ENCODE data around the gene ZNF827. TPM values are rescaled to one million over a fixed set of nuclear protein-coding genes. Genes with fewer than 3 reads are reported as not detected.

ZNF827 gene
- total and polyA plus RNA-seq, 11 donors: 4.5 to 30.1 (median 18.1) TPM

- DNase-seq: no peak
- no peaks in the 10 kb centered on the region for H3K9me3 ChIP-seq
- intact Hi-C loops (cut with DNase I): no loop called here
- 97 to 98% (median 97%) methylated on average over 2 of the region's 2 CpGs for WGBS, 4 donors
- H3K4me1 ChIP-seq: peaks cover 0 to 17% (median 11%) of the 10 kb centered on the region in 12 donors
- no peak for ATAC-seq
- no peak overlapping the region for H3K27ac ChIP-seq
- no peak for TF ChIP-seq CTCF (IDR thresholded peaks at IDR 0.05)
- TF ChIP-seq POLR2A (IDR thresholded peaks at IDR 0.05): no peak
- peaks cover 0 to 9% (median 0%) of the 10 kb centered on the region in 9 donors for H3K36me3 ChIP-seq
- no peaks in the 10 kb centered on the region for H3K27me3 ChIP-seq
- no peak overlapping the region for H3K4me3 ChIP-seq
Observed at GRCh38 chr4:145818011-145818410, 120.6 kb downstream of the ZNF827 start.

DNA sequence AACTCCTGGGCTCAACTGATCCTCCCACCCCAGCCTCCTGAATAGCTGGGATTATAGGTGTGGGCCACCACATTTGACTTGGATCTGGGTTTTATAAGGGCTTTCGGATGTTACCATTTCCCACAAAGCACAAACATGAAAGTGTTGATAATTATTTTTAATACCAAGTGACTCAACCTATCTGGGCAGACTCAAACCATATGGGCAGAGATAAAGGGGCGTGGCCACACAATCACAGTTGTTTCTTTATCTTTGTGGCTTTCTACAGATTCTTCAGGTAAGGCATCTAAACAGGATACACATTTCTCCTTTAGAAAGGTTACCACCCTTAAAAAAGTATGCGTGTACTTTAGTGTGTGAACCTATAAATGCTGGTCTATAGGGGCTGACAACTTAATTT lies 122.5 kb downstream of the ZNF827 start:
- Histone ChIP-seq H3K27ac (no peak overlapping the region), H3K27me3 (no peaks in the 10 kb centered on the region), H3K9me3 (no peaks in the 10 kb centered on the region), H3K4me1 (peaks cover 0 to 17% (median 11%) of the 10 kb centered on the region in 12 donors), H3K36me3 (peaks cover 0 to 9% (median 0%) of the 10 kb centered on the region in 9 donors), H3K4me3 (no peak overlapping the region)
- DNase-seq (no peak), ATAC-seq (no peak)
- intact Hi-C loops (cut with DNase I): no loop called here
- TF ChIP-seq CTCF (IDR thresholded peaks at IDR 0.05) (no peak), POLR2A (IDR thresholded peaks at IDR 0.05) (no peak)
- WGBS, 4 donors: 97 to 99% (median 98%) methylated on average over 3 of the region's 3 CpGs

DNA sequence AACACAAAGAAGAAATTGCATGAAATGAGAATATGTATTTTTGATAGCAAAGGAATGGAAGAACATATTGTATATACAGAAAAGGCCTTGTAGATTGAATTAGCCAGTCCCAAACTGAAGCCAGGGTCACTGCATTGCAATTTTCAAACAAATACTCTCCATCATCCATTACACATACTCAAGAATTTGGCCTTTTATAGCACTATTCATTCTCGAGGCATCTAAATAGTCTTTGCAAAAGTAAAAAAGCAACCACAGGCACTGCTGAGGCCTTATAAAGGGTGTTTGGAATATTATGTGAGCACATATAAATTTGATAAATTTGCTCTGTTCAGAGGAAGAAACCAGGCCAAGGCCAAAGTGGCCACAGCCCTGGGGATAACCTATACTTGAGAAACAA lies 123.0 kb downstream of the ZNF827 start:
- Histone ChIP-seq H3K9me3 (peaks cover 0 to 2% (median 0%) of the 10 kb centered on the region in 12 donors), H3K27me3 (no peaks in the 10 kb centered on the region), H3K4me1 (peaks cover 0 to 17% (median 9%) of the 10 kb centered on the region in 12 donors), H3K27ac (no peak overlapping the region), H3K4me3 (no peak overlapping the region), H3K36me3 (peaks cover 0 to 9% (median 0%) of the 10 kb centered on the region in 9 donors)
- WGBS, 4 donors: 81 to 91% (median 88%) methylated on average over 1 of the region's 1 CpG
- intact Hi-C loops (cut with DNase I): no loop called here
- ATAC-seq: no peak
- DNase-seq: no peak
- no peak for TF ChIP-seq POLR2A (IDR thresholded peaks at IDR 0.05)
- no peak for TF ChIP-seq CTCF (IDR thresholded peaks at IDR 0.05)

DNA sequence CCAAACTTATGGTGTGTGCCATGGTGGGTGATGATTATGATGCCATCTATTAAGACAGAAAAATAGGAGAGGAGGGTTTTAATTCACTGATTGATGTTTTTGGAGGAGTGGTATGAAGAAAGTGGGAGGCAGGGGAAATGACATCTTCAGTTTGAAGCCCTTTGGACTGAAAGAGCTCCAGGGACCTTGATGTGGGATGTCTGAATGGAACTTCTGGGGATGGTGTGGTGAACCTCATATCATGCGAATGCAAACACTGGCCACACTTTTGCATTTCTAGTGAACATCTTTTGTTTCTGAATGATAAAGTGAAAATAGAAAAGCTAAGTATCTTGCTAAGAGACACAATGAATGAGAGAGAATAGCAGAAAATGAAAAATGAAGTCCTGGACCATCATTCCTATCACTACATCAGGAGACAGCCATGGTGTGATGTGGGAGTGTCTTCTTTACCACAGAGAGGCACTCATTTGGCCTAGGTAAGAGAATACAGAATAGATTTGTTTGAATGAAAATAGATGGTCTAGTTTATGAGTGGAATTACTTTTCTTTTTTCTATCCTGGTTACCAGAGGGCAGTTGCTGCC lies 123.5 kb downstream of the ZNF827 start:
- H3K4me1 ChIP-seq: peaks cover 0 to 14% (median 8%) of the 10 kb centered on the region in 12 donors
- H3K4me3 ChIP-seq: no peak overlapping the region
- no peak overlapping the region for H3K27ac ChIP-seq
- no peak for DNase-seq
- intact Hi-C loops (cut with DNase I): no loop called here
- WGBS, 4 donors: 94 to 100% (median 97%) methylated on average over 1 of the region's 1 CpG
- H3K9me3 ChIP-seq: peaks cover 0 to 7% (median under 1%) of the 10 kb centered on the region in 12 donors
- H3K36me3 ChIP-seq: peaks cover 0 to 9% (median 0%) of the 10 kb centered on the region in 9 donors
- TF ChIP-seq POLR2A (IDR thresholded peaks at IDR 0.05) (no peak), CTCF (IDR thresholded peaks at IDR 0.05) (no peak)
- H3K27me3 ChIP-seq: no peaks in the 10 kb centered on the region
- ATAC-seq: no peak
